IPS DF 4.7 (cell line): ENCODE results near the gene PRM1.

Source experiments
- DNase-seq: peaks from one replicate; pipeline ENCODE4 v3.0.0-alpha.2; 2013; ENCODE audit warnings: low spot score; ENCODE audit errors: extremely low read depth

The PRM1 gene

DNA sequence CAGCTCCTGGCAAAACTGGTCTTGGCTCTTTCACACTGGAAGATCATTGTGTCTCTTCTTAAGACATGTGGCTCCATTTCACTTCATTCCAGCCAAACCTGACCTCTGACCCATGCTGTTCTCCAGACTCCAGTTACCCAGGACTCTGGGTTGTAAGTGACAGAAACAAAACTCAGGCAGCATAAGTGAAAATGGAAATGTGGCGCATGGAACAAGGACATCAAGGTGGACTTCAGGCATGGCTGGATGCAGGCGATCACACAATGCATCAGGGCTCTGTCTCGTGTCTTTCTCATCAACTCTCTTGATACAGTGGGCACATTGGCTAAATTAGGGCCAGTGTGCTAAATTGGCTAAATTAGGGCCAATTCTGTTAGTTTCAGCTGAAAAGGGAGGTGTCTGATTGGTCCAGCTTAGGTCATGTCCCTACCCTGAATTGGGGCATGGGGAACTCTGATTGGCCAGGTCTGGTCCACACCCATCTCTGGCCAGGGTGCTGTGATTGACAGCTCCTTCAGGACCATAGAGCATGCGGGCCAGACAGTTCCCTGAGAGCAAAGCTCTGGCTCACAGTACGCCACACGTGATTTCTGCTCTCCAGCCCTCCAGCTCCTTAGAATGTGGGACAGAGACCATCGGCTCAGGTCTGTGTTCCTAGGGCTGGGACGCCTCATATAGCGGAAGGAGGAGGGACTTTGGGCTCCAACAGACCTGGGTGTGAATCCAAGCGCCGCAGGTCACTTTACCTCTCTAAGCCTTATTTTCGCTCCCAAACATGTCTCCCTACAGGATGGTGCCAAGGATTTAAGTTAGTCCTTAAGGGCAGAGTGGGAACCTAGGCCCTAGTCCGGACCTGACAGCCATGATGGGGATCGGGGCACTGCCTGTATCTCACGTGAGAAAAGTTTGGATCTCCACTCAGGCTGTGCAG, 42.6 kb downstream of the PRM1 start:
- no peak for DNase-seq

DNA sequence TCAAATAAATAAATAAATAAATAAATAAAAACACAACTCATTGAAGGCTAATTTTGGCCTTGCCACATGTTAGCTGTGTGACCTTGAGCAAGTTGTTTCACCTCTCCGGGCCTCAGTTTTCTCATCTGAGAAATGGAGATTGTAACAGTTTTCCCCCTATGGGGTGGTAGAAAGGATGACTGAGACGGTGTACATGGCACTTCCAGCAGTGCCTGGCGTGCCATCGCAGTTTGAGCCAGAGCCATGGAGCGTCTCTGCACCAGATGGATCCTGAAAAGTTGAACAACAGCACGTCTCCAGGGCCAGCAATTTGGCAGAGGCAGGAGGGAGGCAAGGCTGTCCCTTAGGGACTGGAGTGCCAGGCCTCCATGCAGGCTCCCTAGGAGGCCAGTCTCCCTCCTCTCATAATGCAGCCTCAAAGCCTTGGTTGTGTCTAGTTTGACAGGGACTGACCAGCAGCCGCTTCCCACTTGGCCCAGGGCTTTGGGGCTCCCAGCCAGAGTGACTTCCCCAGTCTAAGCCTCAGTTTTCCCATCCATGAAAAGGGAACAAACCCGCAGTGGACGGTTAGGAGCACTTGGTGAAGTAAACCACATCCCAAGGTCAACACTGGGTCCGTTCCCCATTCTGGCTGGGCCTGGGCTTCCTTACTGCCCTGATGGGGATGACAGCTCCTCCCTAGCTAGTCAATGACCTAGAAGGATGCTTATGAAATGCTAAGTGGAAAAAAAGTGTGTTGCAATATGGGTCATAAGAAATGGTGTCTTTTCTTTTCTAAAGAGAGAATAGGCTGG, 44.5 kb downstream of the PRM1 start:
- no peak for DNase-seq

DNA sequence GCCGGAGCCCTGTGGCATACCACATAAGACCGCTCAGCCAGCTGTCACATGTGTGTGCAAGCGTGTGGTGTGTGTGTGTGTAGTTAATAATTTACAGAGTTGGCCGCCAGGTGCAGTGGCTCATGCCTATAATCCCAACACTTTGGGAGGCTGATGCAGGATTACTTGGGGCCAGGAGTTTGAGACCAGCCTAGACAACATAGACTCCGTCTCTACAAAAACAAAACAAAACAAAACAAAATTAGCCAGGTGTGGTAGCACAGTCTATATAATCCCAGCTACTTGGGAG, 45.5 kb downstream of the PRM1 start:
- no peak for DNase-seq

DNA sequence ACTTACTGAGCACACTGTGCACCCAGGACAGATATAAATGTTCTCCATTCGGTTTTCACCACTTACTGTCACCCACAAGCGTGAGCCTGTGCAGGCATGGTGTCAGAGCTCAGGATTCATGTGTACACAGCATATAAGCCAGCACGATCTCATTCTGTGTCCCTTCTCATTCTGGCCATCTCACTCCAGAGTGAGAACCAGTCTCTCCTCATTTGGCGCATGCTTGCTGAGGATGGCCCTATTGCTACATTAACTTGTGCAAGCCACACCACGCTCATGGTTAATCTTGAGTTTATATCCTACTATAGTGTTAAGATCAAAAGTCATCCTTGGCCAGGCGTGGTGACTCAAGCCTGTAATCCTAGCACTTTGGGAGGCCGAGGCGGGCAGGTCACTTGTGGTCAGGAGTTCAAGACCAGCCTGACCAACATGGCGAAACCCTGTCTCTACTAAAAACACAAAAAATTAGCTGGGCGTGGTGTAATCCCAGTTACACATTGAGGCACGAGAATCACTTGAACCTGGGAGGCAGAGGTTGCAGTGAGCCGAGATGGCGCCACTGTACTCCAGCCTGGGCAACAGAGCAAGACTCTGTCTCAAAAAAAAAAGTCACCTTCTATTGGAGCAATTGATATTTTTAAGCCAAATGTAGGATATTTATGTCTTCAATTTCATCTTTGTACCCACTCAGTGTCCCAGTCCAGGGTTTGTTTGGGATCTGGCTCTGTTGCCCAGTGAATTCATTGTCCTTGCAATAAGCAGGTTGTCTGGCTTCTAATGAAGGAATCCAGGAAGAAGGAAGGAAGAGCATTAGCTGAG, 46.0 kb downstream of the PRM1 start:
- DNase-seq, result no peak

DNA sequence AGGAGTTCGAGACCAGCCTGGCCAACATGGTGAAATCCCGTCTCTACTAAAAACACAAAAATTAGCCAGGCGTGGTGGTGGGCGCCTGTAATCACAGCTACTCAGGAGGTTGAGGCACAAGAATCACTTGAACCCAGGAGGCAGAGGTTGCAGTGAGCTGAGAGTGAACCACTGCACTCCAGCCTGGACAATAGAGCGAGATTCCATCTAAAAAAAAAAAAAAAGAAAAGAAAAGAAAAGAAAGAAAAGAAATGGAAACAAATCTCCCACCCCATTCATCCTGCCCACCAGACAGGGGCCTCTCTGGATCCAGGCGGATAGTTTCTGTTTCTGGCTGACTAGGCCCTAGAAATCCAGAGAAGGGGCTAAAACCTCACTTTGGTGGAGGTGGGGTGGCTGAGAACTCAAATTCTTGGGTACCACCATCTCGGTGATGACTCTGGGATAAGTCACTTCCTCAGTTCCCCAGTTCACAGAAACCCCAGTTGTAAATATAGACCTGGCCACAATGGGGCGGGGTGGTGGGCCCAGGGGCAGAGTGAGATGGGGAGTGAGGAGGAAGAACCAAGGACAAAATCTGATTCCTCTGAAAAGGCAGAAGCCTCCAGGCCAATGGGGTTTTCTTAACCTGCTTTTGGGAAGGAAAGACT, 47.3 kb downstream of the PRM1 start:
- no peak for DNase-seq

DNA sequence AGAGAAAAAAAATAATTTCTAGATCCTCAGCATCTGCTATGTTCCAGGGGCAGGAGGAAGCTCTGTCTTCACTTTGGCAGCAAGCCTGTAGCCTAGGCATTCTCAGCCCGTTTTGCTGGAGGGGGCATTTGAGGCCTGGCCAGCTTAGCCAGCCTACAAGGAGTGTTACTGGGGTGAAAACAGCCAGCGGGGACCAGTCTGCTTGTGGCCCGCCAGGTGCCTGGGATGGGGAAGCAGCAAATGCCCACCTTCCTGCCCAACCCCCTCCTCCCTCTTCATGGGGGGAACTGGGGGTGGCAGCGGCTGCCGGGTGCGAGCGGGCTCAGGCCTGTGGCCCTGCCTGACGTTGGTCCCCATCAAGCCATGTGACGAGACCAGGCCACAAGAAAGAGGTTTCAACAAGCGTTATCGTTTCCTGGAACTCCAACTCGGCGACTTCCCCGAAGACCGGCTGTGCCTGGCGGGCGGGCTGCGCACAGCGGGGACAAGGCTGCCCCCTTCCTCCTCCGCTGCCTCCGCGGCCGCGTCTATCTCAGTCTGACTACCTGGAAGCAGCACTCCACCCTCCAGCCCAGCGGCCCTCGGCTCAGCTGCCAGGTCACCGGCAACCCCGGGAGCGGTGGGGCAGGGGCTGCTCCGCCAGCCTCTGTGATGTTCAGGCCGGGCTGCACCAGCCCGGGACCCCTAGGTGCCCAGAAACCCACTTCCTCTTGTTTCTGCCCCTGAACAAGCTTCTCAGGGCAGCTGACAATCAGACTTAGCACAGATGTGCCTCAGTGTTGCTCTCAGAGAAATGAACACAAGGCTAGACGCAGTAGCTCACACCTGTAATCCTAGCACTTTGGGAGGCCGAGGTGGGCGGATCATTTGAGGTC, 48.0 kb downstream of the PRM1 start:
- DNase-seq, result no peak

DNA sequence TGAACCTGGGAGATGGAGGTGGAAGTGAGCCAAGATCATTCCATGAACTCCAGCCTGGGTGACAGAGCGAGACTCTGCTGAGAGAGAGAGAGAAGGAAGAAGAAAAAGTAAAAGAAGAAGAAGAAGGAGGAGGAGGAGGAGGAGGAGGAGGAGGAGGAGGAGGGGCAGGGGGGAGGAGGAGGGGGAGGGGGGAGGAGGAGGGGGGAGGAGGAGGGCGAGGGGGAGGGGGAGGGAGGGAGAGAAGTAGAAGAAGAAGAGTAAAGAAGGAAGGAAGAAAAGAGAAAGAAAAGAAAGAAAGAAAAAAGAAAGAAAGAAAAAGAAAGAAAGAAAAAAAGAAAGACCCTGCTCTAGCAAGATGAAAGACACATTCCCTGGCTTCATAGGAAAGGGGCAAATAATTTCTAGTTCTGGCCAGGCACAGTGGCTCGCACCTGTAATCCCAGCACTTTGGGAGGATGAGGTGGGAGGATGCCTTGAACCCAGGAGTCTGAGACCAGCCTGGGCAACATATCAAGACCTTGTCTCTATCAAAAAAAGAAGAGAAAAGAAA, 48.8 kb downstream of the PRM1 start:
- DNase-seq, result no peak

DNA sequence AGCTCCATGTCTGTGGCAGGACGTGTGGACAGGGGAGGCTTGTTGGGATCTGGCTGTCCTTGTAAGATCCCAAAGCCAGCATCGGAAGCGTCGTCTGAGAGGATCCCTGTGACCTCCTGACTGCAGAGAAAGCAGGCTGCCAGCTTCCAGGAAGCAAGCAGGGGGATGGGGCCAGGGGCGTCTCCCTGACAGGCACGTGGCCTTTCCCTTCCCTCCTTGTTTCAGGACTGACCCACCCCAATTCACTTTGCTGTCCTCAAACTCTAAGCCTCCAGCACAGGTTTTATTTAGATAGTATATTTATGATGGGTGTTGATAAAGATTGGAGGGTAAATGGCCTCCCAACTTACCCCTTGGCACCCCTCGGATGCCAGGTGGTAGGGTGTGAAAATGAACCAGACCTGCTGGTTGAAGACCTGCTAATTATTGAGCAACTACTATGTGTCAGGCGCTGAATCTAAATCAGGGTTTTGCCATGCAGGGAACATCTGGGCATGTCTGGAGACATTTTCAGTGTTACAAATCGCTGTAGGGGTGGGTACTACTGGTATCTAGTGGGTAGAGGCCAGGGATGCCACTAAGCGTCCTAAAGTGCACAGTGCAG, 49.7 kb downstream of the PRM1 start:
- DNase-seq, result no peak
